Hepatocyte (in vitro differentiated cells): Measurements from ENCODE around the gene AP2A2.

ENCODE experiments used
- EZH2 ChIP-seq: fragments of 200-600 bp; sonication (generic); IDR thresholded peaks from 2 replicates; pipeline ENCODE4 v1.6.1; 2016; ENCODE audit warnings: antibody characterized with exemption, mild to moderate bottlenecking, borderline replicate concordance
- EZH2phosphoT487 ChIP-seq: fragments of 200-600 bp; sonication (generic); IDR thresholded peaks from one replicate; pipeline ENCODE4 v1.6.1; 2018; ENCODE audit warnings: antibody characterized with exemption, mild to moderate bottlenecking, low read depth, moderate library complexity; ENCODE audit not compliant: unreplicated experiment, severe bottlenecking
- TF ChIP-seq, protein P1 (sequence below): fragments of 200-600 bp; sonication (generic); IDR thresholded peaks from 2 replicates; pipeline ENCODE4 v1.5.1; 2016; ENCODE audit warnings: antibody characterized with exemption, mild to moderate bottlenecking; ENCODE audit not compliant: poor library complexity

- no peak for TF ChIP-seq EZH2phosphoT487
- TF ChIP-seq EZH2 = no peak
- TF ChIP-seq, protein P1, sequence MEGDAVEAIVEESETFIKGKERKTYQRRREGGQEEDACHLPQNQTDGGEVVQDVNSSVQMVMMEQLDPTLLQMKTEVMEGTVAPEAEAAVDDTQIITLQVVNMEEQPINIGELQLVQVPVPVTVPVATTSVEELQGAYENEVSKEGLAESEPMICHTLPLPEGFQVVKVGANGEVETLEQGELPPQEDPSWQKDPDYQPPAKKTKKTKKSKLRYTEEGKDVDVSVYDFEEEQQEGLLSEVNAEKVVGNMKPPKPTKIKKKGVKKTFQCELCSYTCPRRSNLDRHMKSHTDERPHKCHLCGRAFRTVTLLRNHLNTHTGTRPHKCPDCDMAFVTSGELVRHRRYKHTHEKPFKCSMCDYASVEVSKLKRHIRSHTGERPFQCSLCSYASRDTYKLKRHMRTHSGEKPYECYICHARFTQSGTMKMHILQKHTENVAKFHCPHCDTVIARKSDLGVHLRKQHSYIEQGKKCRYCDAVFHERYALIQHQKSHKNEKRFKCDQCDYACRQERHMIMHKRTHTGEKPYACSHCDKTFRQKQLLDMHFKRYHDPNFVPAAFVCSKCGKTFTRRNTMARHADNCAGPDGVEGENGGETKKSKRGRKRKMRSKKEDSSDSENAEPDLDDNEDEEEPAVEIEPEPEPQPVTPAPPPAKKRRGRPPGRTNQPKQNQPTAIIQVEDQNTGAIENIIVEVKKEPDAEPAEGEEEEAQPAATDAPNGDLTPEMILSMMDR = peak; percentile 16
Measured at GRCh38 chr11:898540-899190, 27.0 kb upstream of the AP2A2 start.
